Activated T-helper 1 cell treated with anti-CD3 and anti-CD28 coated beads, Interleukin-12 subunit alpha, Interleukin-12 subunit beta, Interleukin-2, Interleukin-4 antibody, amounts not matched to agents 30 ng/mL and 10 ng/mL and 1 ng/mL, durations not matched to agents 14 hours and 24 hours and 36 hours (primary cell): ENCODE data around the gene RPA4. TPM values are rescaled to one million over a fixed set of nuclear protein-coding genes. Genes with fewer than 3 reads are reported as not detected.
"Not testable (repeated sequence)": the region's sequence is repeated elsewhere in the genome, so short reads cannot be mapped to it uniquely, and the experiment has no call there.

Source experiments
- DNase-seq: peaks from one replicate; pipeline ENCODE4 v3.0.0; 2021; ENCODE audit warnings: low spot score
- H3K27ac Mint-ChIP-seq: one replicate; pipeline ENCODE4 v1.8.0; 2021; ENCODE audit warnings: mild to moderate bottlenecking, mixed read lengths
- H3K27me3 Mint-ChIP-seq: one replicate; pipeline ENCODE4 v1.8.0; 2022; ENCODE audit warnings: mild to moderate bottlenecking, moderate library complexity, mixed read lengths; ENCODE audit not compliant: insufficient read depth
- H3K36me3 Mint-ChIP-seq: one replicate; pipeline ENCODE4 v1.8.0; 2021; ENCODE audit warnings: low read depth, mixed read lengths
- H3K4me1 Mint-ChIP-seq: one replicate; pipeline ENCODE4 v1.8.0; 2021; ENCODE audit warnings: low read depth, mixed read lengths
- H3K4me3 Mint-ChIP-seq: one replicate; pipeline ENCODE4 v1.8.0; 2021; ENCODE audit warnings: mild to moderate bottlenecking, moderate library complexity, mixed read lengths
- H3K9me3 Mint-ChIP-seq: one replicate; pipeline ENCODE4 v1.8.0; 2021; ENCODE audit warnings: mixed read lengths
- intact Hi-C: fragments of 100-400 bp; cut with micrococcal nuclease; formaldehyde crosslinking; loops from one replicate; pipeline ENCODE4 v1.15.1; 2024
- total RNA-seq: library from RNA; stranded (reverse); gene quantifications from 2 replicates; pipeline ENCODE4 v1.2.3, GENCODE V29; 2022

Gene RPA4, protein sequence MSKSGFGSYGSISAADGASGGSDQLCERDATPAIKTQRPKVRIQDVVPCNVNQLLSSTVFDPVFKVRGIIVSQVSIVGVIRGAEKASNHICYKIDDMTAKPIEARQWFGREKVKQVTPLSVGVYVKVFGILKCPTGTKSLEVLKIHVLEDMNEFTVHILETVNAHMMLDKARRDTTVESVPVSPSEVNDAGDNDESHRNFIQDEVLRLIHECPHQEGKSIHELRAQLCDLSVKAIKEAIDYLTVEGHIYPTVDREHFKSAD
- 0.78 and 0.88 TPM in 2 replicates for total RNA-seq

DNA sequence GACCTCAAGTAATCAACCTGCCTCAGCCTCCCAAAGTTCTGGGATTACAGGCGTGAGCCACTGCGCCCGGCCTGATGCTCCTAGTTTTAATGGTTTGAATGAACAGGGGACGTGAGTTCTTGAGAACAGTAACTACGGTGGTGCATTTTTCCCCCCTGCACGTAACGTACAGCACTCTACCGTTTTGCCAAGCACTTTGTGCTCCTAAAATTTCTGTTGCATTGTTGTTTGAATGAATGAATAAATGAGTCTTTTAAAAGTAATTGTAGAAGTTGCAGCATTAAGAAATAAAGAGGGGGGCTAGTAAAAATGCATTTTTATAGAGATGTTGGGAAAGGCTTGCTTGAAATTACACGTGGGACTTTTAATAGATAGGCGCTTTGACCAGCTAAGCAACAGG, at the start of gene RPA4:
Gene RPA4 (plus strand): TSS at position 301 of the 400 bp plus-strand sequence. CDS start 403 bp downstream, outside the sequence.
- H3K27me3 Mint-ChIP-seq, result no peaks in the 10 kb centered on the region
- H3K36me3 Mint-ChIP-seq, result no peaks in the 10 kb centered on the region

DNA sequence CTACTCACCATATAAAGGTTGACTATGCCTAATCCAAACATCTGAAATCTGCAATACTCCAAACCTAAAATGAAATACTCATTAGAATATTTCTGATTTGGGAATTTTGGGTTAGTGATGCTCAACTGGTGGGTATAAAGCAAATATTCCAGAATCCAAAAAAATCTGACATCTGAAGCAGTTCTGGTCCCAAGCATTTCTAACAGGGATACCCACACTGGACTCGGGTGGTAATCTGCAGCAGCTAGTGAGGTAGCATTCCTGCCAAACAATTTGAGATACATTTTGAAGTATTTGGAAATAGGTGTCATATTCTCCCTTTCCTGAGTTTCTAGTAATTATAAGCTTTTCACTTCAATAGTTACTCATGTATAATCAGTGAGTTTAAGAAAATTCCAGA, 49.6 kb upstream of the RPA4 start:
- Mint-ChIP-seq H3K4me3 (no peak overlapping the region), H3K36me3 (no peaks in the 10 kb centered on the region), H3K27ac (no peak overlapping the region), H3K9me3 (no peaks in the 10 kb centered on the region), H3K27me3 (no peaks in the 10 kb centered on the region), H3K4me1 (no peaks in the 10 kb centered on the region)
- intact Hi-C loops, result no loop called here
- no peak for DNase-seq

More for the DNA sequence above, at the start of gene RPA4:
- H3K4me3 Mint-ChIP-seq, result no peak within 1 kb of the TSS
- no peaks in the 10 kb centered on the region for H3K4me1 Mint-ChIP-seq
- no peak for DNase-seq
- intact Hi-C loops, result no loop called here
- H3K9me3 Mint-ChIP-seq, result no peaks in the 10 kb centered on the region
- H3K27ac Mint-ChIP-seq, result no peak within 1 kb of the TSS

DNA sequence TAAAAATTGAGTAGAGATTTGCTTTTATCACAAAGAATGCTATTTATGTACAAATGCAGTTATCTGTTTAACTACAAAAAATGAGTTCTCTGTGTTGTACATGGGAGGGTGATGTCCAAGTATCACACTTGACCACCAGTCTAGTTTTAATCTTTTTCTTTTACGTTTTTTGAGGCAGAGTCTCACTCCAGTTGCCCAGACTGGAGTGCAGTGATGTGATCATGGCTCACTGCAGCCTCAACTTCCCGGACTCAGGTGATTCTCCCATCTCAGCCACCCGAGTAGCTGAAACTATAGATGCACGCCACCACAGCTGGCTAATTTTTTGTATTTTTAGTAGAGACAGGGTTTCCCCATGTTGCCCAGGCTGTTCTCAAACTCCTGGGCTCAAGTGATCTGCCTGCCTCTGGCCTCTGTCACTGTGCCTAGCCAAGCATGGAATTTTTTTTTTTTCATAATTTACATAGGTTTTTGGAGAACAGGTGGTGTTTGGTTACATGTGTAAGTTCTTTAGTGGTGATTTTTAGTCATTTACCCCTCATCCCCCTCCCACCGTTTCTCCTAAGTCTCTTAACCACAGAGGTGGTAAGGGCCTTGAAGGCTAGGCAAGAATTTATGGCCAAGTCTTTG, 47.9 kb upstream of the RPA4 start:
- H3K9me3 Mint-ChIP-seq, result no peaks in the 10 kb centered on the region
- no peak overlapping the region for H3K27ac Mint-ChIP-seq
- H3K27me3 Mint-ChIP-seq, result no peaks in the 10 kb centered on the region
- no peak for DNase-seq
- H3K36me3 Mint-ChIP-seq, result no peaks in the 10 kb centered on the region
- intact Hi-C loops, result no loop called here
- no peak overlapping the region for H3K4me3 Mint-ChIP-seq
- H3K4me1 Mint-ChIP-seq, result no peaks in the 10 kb centered on the region

DNA sequence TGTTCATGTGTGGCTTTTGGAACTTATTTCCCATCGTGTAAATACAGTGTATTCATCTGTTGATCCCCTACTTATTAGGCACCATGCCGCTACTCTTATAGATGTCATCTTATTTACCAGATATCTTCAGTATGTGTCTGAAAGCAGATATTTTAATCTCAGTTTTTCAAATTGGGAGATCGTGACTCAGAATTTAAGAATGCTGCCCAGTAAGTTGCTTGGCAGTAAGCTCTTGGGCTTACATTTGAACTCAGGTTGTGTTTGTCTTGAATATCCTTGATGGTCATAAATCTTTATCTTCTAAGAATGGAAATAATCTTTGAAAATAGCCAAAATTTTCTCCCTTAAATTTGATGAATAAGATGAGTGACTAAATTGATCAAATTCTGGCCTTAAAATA, 45.9 kb upstream of the RPA4 start:
- intact Hi-C loops, result no loop called here
- H3K36me3 Mint-ChIP-seq, result no peaks in the 10 kb centered on the region
- H3K9me3 Mint-ChIP-seq, result no peaks in the 10 kb centered on the region
- no peaks in the 10 kb centered on the region for H3K4me1 Mint-ChIP-seq
- DNase-seq, result no peak
- H3K27ac Mint-ChIP-seq, result no peak overlapping the region
- no peak overlapping the region for H3K4me3 Mint-ChIP-seq
- H3K27me3 Mint-ChIP-seq, result no peaks in the 10 kb centered on the region

DNA sequence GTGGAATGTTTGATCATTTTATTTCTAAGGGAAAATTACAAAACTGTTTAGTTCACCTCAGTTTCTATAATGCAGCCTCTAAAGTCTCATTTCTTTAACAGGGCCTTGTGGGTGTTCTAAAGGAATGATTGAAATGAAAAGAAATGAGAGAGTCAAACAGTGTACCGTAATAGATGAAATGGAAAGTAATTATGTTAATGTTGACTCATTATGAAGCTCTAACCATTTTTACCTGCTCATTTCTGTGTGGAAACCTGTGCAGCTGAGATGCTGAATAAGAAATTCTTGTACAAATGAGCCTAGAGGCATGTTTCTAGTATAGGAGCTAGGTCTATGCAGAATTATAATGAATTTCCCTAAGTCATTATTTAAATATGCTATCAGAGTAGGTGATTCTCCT, 45.2 kb upstream of the RPA4 start:
- Mint-ChIP-seq H3K27me3 (no peaks in the 10 kb centered on the region), H3K4me3 (no peak overlapping the region), H3K9me3 (no peaks in the 10 kb centered on the region), H3K27ac (no peak overlapping the region), H3K4me1 (no peaks in the 10 kb centered on the region), H3K36me3 (no peaks in the 10 kb centered on the region)
- DNase-seq, result no peak
- intact Hi-C loops, result no loop called here

DNA sequence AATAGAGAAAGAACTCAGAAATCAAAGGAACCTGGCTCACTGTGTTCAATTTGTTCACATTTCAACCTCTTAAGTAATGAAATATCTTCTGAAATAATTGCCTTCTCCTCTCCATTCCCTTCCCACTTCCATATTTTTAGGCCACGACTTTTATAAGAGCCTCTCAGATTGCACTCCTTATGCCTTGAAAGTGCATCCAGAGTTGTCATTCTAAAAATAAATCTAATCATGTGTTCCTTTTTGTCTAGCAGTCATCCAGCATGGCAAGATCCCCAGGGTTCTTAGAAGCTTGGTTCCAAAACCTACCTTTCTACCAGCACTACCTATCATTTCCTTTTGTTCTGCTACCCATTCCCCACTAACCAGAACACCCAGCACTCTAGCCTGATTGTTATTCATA, 42.4 kb upstream of the RPA4 start:
- no peaks in the 10 kb centered on the region for H3K9me3 Mint-ChIP-seq
- no peaks in the 10 kb centered on the region for H3K27me3 Mint-ChIP-seq
- intact Hi-C loops, result no loop called here
- no peaks in the 10 kb centered on the region for H3K4me1 Mint-ChIP-seq
- H3K27ac Mint-ChIP-seq, result no peak overlapping the region
- no peak for DNase-seq
- H3K36me3 Mint-ChIP-seq, result no peaks in the 10 kb centered on the region
- no peak overlapping the region for H3K4me3 Mint-ChIP-seq

DNA sequence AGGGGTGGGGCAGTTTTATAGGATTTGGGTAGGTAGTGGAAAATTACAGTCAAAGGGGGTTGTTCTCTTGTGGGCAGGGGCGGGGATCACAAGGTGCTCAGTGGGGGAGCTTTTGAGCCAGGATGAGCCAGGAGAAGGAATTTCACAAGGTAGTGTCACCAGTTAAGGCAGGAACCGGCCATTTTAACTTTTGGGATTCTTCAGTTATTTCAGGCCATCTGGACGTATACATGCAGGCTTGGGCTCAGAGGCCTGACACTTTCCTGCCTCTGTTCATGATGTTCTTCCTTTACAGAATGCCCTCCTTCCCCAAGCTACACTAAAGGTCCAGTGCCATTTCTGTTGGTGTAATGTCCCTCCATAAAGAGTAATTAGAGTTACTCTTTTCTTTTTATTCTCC, 41.8 kb upstream of the RPA4 start:
- H3K4me3 Mint-ChIP-seq, H3K9me3 Mint-ChIP-seq, H3K4me1 Mint-ChIP-seq, H3K36me3 Mint-ChIP-seq, H3K27me3 Mint-ChIP-seq, H3K27ac Mint-ChIP-seq, DNase-seq, intact Hi-C loops: not testable (repeated sequence)

DNA sequence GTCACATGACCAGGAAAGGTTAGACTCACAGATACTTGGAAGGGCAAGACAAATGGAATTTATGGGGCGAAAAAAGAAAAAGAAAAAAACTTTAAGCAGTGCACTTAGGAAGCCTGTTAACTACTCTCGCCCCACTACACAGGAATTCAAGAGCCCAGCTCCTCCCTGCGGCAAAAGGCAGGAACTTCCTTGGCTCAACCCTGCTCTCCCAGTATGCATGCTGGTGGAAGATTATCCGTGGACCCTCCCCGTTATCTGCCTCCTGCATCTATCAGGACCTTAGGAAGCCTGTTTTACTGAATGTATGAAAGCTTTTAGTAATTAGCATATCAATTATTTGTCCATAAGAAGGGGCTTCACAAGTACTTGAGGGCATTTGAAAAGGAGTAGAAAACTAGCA, 40.1 kb upstream of the RPA4 start:
- no peaks in the 10 kb centered on the region for H3K27me3 Mint-ChIP-seq
- no peak overlapping the region for H3K4me3 Mint-ChIP-seq
- no peak for DNase-seq
- intact Hi-C loops, result no loop called here
- H3K4me1 Mint-ChIP-seq, result no peaks in the 10 kb centered on the region
- no peaks in the 10 kb centered on the region for H3K9me3 Mint-ChIP-seq
- H3K27ac Mint-ChIP-seq, result no peak overlapping the region
- no peaks in the 10 kb centered on the region for H3K36me3 Mint-ChIP-seq

DNA sequence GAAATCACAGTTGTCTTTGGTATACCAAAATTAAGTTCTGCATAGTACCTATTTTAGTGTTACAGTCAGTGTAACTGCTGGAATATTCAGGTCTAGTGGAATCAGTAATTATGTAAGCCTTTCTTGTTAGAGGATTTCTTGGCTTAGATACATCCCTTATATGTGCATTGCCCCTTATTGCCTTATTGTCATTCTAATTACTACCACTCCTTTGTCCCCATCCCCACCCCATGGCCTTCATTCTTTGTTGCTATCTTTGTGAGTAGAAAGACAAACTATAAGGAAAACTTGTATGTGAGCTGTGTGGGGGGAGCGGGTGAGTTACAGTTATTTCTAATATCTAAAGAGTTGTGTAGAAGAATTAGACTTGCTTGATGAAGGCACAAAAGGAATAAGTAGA, 36.9 kb upstream of the RPA4 start:
- DNase-seq, result no peak
- intact Hi-C loops, result no loop called here
- Mint-ChIP-seq H3K36me3 (no peaks in the 10 kb centered on the region), H3K27me3 (no peaks in the 10 kb centered on the region), H3K27ac (no peak overlapping the region), H3K4me1 (no peaks in the 10 kb centered on the region), H3K9me3 (no peaks in the 10 kb centered on the region), H3K4me3 (no peak overlapping the region)

DNA sequence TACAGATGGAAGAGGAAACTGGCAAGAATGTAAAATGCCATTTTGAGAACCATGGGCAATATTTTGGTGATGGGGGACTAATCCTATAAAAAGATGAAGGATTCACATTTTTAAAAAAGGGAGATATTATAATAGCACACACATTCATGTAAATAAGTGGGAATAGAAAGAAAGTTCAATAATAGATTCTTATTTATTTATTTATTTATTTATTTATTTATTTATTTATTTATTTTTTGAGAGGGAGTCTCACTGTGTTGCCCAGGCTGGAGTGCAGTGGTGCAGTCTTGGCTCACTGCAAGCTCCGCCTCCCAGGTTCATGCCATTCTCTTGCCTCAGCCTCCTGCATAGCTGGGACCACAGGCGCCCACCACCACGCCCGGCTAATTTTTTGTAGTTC, 24.3 kb upstream of the RPA4 start:
- not testable (repeated sequence) for H3K27ac Mint-ChIP-seq, H3K27me3 Mint-ChIP-seq

DNA sequence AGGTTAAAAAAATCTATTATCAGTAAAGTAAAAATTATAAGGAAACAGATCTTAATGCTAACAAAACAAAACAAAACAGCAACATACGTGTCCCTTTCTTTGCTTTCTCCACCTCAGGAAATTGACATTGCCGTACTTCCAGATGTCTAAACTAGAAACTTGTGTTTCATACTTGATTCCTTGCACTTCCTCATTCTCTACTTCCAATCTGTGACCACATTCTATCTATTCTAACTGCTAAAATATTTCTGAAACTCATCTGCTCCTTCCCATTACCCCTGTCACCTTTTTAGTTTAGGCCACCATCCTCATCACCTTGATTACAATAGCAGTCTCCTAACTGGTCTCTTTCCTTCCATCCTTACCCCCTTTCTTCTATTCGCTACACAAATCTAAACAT, 22.5 kb upstream of the RPA4 start:
- intact Hi-C loops, result no loop called here
- DNase-seq, result no peak
- H3K27ac Mint-ChIP-seq, result no peak overlapping the region
- H3K36me3 Mint-ChIP-seq, result no peaks in the 10 kb centered on the region
- H3K9me3 Mint-ChIP-seq, result no peaks in the 10 kb centered on the region
- no peaks in the 10 kb centered on the region for H3K27me3 Mint-ChIP-seq
- no peak overlapping the region for H3K4me3 Mint-ChIP-seq
- H3K4me1 Mint-ChIP-seq, result no peaks in the 10 kb centered on the region

More for the DNA sequence above, 24.3 kb upstream of the RPA4 start:
- DNase-seq, H3K36me3 Mint-ChIP-seq, H3K4me3 Mint-ChIP-seq, intact Hi-C loops, H3K9me3 Mint-ChIP-seq, H3K4me1 Mint-ChIP-seq: not testable (repeated sequence)

DNA sequence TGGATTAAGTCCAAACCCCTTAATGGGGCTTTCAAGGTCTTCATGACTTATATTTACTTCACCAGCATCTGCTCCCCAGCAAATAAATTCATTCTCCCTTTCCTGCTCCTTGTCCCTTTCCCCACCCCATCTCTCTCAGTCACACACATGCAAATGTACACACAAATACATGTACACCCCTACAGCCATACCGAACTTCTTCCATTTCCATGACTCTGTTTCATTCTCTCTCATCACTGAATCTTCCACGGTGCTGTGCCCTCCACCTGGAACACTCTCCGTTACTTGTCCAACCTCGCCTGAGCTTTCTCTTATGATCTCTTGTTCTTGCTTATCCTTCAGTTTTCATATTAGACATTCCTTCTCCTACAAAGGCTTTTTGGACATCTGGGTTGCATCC, 22.0 kb upstream of the RPA4 start:
- H3K9me3 Mint-ChIP-seq, result no peaks in the 10 kb centered on the region

DNA sequence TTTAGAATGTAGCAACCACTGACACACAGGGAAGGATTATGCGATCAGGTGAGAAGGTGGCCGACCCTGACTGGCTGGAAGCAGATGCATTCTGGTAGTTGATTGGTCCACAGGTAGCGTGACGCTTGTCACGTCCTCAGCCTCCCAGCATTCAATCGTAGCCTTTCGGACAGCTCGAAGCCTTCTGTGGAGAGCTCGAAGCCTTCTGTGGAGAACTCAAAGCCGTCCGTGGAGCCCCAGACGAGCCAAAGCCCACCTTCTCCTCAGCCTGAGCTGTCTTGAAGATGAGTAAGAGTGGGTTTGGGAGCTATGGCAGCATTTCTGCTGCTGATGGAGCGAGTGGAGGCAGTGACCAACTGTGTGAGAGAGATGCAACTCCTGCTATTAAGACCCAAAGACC, 319 bp downstream of the RPA4 start:
- intact Hi-C loops, result no loop called here
- no peak for DNase-seq
- Mint-ChIP-seq H3K4me3 (no peak overlapping the region), H3K36me3 (no peaks in the 10 kb centered on the region), H3K4me1 (no peaks in the 10 kb centered on the region), H3K27me3 (no peaks in the 10 kb centered on the region), H3K27ac (no peak overlapping the region), H3K9me3 (no peaks in the 10 kb centered on the region)

More for the DNA sequence above, 22.0 kb upstream of the RPA4 start:
- Mint-ChIP-seq H3K27me3 (no peaks in the 10 kb centered on the region), H3K36me3 (no peaks in the 10 kb centered on the region), H3K4me1 (no peaks in the 10 kb centered on the region), H3K27ac (no peak overlapping the region), H3K4me3 (no peak overlapping the region)
- intact Hi-C loops, result no loop called here
- no peak for DNase-seq

DNA sequence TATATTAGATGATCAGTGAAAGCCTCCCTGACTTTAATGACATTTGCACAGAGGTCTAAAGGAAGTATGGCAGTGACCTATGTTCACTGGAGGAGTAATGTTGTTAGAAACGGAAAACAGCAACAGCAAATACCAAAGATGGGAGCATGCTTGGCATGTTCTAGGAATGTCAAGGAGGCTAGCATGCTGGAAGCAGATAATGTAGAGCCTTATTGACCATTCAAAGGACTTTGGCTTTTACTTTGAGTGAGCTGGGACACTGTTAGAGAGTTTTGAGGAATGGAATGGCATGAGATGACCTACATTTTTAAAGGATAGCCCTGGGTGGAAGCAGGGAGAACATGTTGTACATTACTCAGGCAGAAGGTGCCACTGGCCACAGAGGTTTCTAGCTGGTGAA, 6.0 kb downstream of the RPA4 start:
- H3K4me3 Mint-ChIP-seq, result no peak overlapping the region
- H3K36me3 Mint-ChIP-seq, result no peaks in the 10 kb centered on the region
- H3K27me3 Mint-ChIP-seq, result no peaks in the 10 kb centered on the region
- no peak overlapping the region for H3K27ac Mint-ChIP-seq
- no peaks in the 10 kb centered on the region for H3K4me1 Mint-ChIP-seq
- H3K9me3 Mint-ChIP-seq, result no peaks in the 10 kb centered on the region
- intact Hi-C loops, result no loop called here
- DNase-seq, result no peak
